ENCODE data around the gene INPP5A.

- TF ChIP-seq CTCF (IDR thresholded peaks at IDR 0.05) (no peak), POLR2A (IDR thresholded peaks at IDR 0.05) (no peak)
Observed at GRCh38 chr10:132565516-132566209, 28.1 kb downstream of the INPP5A start.

All from upper lobe of left lung (tissue), 4 donors.